ENCODE results near the gene COQ6. TPM values are rescaled to one million over a fixed set of nuclear protein-coding genes. Genes with fewer than 3 reads are reported as not detected.
"Not testable (repeated sequence)": the region's sequence is repeated elsewhere in the genome, so short reads cannot be mapped to it uniquely, and the experiment has no call there.

The COQ6 gene
- polyA plus RNA-seq, 1 donor, result 25.4 TPM

DNA sequence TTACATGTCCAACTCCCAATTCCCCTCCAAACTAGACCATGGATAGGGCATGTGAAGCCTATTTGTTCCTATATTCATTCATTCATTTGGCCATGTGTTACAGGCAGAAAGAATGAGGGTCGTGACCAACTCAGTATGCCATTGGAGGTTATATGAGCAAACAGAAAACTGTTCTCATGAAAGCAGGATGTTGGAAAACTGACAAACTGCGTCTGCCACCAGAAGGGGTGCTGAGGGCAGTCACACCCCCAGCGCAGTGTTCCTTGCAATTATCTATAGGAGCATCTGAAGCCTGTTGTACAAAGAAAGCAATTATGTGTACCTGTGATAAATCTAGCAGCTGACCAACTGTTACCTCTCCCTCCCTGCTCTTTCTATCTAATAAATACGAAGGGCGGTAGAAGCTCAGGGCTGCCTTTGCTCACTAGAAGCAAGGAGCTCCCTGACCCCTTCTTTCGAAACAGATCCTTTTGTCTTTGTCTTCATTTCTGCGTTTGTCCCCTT lies 47.9 kb downstream of the COQ6 start:
- Histone ChIP-seq H3K36me3 (ENCODE audit: control insufficient read depth, insufficient read depth, low read length) (no peaks in the 10 kb centered on the region), H3K27ac (ENCODE audit: low read length) (peak overlapping the region; percentile 86), H3K27me3 (ENCODE audit: control insufficient read depth, insufficient read depth, low read length) (no peaks in the 10 kb centered on the region), H3K4me1 (ENCODE audit: control insufficient read depth, insufficient read depth, low read length) (peaks cover 35% of the 10 kb centered on the region), H3K9me3 (ENCODE audit: control insufficient read depth, low read depth, low read length) (no peaks in the 10 kb centered on the region), H3K4me3 (ENCODE audit: low read length) (no peak overlapping the region)
- DNase-seq, result peak; percentile 40 to 71
- no CpG with 5 or more reads among the region's 7 CpGs for WGBS (ENCODE audit: insufficient coverage, low lambda C conversion rate)

DNA sequence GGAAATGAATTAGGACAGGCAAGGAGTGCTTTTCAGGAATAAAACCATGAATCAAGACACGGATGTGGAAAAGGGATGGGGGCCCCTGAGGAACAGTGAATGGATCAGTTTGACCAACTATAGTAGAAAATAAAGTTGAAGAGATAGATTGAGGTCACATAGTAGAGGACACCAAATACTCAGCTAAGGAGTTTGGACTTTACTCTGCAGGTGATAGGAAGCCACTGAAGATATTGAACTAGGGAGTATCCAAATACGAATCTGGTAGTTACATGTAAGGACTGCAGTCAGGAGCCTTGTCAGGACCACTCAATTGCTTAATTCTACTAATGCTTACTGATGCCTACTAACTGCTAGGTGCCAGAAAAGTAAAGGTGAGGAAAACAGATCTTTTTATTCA lies 48.6 kb downstream of the COQ6 start:
- WGBS (ENCODE audit: insufficient coverage, low lambda C conversion rate), result 38% methylated on average over 1 of the region's 2 CpGs
- peak in 1 of 2 donors; percentile 55 for DNase-seq
- Histone ChIP-seq H3K27me3 (ENCODE audit: control insufficient read depth, insufficient read depth, low read length) (no peaks in the 10 kb centered on the region), H3K36me3 (ENCODE audit: control insufficient read depth, insufficient read depth, low read length) (peaks cover 5% of the 10 kb centered on the region), H3K9me3 (ENCODE audit: control insufficient read depth, low read depth, low read length) (no peaks in the 10 kb centered on the region), H3K27ac (ENCODE audit: low read length) (peak overlapping the region; percentile 86), H3K4me1 (ENCODE audit: control insufficient read depth, insufficient read depth, low read length) (peaks cover 35% of the 10 kb centered on the region), H3K4me3 (ENCODE audit: low read length) (no peak overlapping the region)

DNA sequence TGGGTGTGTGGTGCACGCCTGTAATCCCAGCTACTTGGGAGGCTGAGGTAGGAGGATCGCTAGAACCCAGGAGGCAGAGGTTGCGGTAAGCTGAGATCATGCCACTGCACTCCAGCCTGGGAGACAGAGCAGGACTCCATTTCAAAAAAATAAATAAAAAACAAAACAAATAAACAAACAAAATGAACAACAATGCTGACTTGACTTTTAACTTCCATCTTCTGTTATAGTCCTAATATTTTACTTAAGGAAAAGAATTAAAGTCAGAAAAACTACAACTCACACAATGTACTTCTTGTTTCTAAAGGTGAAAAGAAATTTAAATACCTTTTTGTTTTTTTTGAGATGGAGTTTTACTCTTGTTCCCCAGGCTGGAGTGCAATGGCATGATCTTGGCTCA lies 55.6 kb downstream of the COQ6 start:
- H3K4me1 ChIP-seq (ENCODE audit: control insufficient read depth, insufficient read depth, low read length); H3K27me3 ChIP-seq (ENCODE audit: control insufficient read depth, insufficient read depth, low read length); H3K9me3 ChIP-seq (ENCODE audit: control insufficient read depth, low read depth, low read length); H3K27ac ChIP-seq (ENCODE audit: low read length); H3K4me3 ChIP-seq (ENCODE audit: low read length); DNase-seq: not testable (repeated sequence)
- peaks cover 21% of the 10 kb centered on the region for H3K36me3 ChIP-seq (ENCODE audit: control insufficient read depth, insufficient read depth, low read length)
- no CpG with 5 or more reads among the region's 3 CpGs for WGBS (ENCODE audit: insufficient coverage, low lambda C conversion rate)

DNA sequence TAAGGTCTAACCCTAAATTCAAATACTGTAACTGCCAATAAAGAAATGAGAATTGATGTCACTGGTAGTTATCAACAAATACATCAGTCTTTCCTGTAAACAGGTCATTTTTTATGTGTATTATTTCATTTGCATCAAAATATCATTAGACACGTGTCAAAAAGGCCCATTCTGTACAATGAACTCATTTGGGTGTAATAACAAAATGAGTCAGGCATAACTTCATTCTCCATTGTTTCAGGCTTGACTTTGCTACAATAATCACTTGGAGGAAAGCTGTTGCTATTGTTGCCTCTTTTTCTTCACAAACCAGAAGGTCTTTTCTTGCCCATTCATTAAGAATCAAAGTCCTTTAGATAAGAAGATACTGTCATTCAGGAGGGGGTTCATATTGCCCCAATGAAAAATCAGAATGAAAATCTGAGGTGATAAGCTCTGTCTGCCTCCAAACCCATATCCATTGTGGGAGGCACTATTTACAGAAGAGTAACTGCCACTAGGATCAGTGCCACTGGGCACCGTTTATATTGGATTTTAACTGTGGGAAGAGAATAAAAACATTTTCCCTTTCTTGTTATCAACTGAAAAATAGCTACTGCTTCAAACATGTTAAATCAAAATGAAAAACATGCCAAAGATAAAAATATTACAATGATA lies 58.9 kb downstream of the COQ6 start:
- Histone ChIP-seq H3K9me3 (ENCODE audit: control insufficient read depth, low read depth, low read length) (no peaks in the 10 kb centered on the region), H3K27me3 (ENCODE audit: control insufficient read depth, insufficient read depth, low read length) (no peaks in the 10 kb centered on the region), H3K27ac (ENCODE audit: low read length) (no peak overlapping the region), H3K4me1 (ENCODE audit: control insufficient read depth, insufficient read depth, low read length) (peaks cover 2% of the 10 kb centered on the region), H3K4me3 (ENCODE audit: low read length) (no peak overlapping the region), H3K36me3 (ENCODE audit: control insufficient read depth, insufficient read depth, low read length) (peaks cover 25% of the 10 kb centered on the region)
- WGBS (ENCODE audit: insufficient coverage, low lambda C conversion rate), result no CpG with 5 or more reads among the region's 2 CpGs
- DNase-seq, result no peak

Other genes starting within 250 kb of the COQ6 start
- gene PNMA1, start 235.9 kb upstream of the COQ6 start, polyA plus RNA-seq, result 34.9 TPM
- 16.2 TPM for gene PTGR2, start 98.5 kb upstream of the COQ6 start, polyA plus RNA-seq
- gene ZNF410, start 63.4 kb upstream of the COQ6 start, polyA plus RNA-seq, result 38.5 TPM
- gene FAM161B, start 208 bp upstream of the COQ6 start, polyA plus RNA-seq, result 4.9 TPM
- gene ENTPD5, start 69.0 kb downstream of the COQ6 start, polyA plus RNA-seq, result 75.2 TPM
- gene BBOF1, start 69.0 kb downstream of the COQ6 start, polyA plus RNA-seq, result 6.9 TPM
- gene ALDH6A1, start 134.2 kb downstream of the COQ6 start, polyA plus RNA-seq, result 24.7 TPM
- 11.1 TPM for gene LIN52, start 134.7 kb downstream of the COQ6 start, polyA plus RNA-seq